Lower leg skin (tissue), 3 donors: ENCODE data around the gene JARID2.

ENCODE experiments used
- POLR2A ChIP-seq, 2 donors: fragments of 450-650 bp; IDR thresholded peaks; one replicate each; pipeline ENCODE4 v1.6.1; 2016 to 2017; ENCODE audit warnings: antibody characterized with exemption in 2 of 2, mild to moderate bottlenecking in 1 of 2, moderate library complexity in 1 of 2
- TF ChIP-seq, protein P1 (sequence below), 3 donors: fragments of 450-650 bp; IDR thresholded peaks; one replicate each; pipeline ENCODE4 v1.5.1; 2016; ENCODE audit warnings: antibody characterized with exemption in 3 of 3, mild to moderate bottlenecking in 3 of 3, moderate library complexity in 2 of 3

- TF ChIP-seq, protein P1, sequence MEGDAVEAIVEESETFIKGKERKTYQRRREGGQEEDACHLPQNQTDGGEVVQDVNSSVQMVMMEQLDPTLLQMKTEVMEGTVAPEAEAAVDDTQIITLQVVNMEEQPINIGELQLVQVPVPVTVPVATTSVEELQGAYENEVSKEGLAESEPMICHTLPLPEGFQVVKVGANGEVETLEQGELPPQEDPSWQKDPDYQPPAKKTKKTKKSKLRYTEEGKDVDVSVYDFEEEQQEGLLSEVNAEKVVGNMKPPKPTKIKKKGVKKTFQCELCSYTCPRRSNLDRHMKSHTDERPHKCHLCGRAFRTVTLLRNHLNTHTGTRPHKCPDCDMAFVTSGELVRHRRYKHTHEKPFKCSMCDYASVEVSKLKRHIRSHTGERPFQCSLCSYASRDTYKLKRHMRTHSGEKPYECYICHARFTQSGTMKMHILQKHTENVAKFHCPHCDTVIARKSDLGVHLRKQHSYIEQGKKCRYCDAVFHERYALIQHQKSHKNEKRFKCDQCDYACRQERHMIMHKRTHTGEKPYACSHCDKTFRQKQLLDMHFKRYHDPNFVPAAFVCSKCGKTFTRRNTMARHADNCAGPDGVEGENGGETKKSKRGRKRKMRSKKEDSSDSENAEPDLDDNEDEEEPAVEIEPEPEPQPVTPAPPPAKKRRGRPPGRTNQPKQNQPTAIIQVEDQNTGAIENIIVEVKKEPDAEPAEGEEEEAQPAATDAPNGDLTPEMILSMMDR (IDR thresholded peaks at IDR 0.05) = no peak
- TF ChIP-seq POLR2A (IDR thresholded peaks at IDR 0.05) = no peak
Observed at GRCh38 chr6:15408758-15409157, 162.9 kb downstream of the JARID2 start.
